GM21390 (cell line): ENCODE results near the gene PAX4.
"Not testable (repeated sequence)": the region's sequence is repeated elsewhere in the genome, so short reads cannot be mapped to it uniquely, and the experiment has no call there.

Experiments used
- ATAC-seq: cut with Tn5 transposase; IDR thresholded peaks from one replicate; pipeline ENCODE4 v1.9.1; 2021; ENCODE audit not compliant: unreplicated experiment

Gene PAX4

GRCh38 chr7:127586346-127586745 is 31.6 kb downstream of the PAX4 start:
- ATAC-seq = no peak

- ATAC-seq = peak; percentile 76
These were observed 32.6 kb downstream of the PAX4 start, which contains the start of gene GCC1 for GRCh38 chr7:127585044-127585953. Gene GCC1 (minus strand): TSS chr7:127585596. CDS start chr7:127585182, 414 bp downstream.

- ATAC-seq = no peak
These were observed 33.3 kb downstream of the PAX4 start for GRCh38 chr7:127584648-127585043.

- no peak for ATAC-seq
These were observed 35.6 kb downstream of the PAX4 start for GRCh38 chr7:127582361-127582760.

- no peak for ATAC-seq
These were observed 36.2 kb downstream of the PAX4 start for GRCh38 chr7:127581716-127582115.

- no peak for ATAC-seq
These were observed 37.3 kb downstream of the PAX4 start for GRCh38 chr7:127580612-127581011.

- ATAC-seq = no peak
These were observed 39.1 kb downstream of the PAX4 start for GRCh38 chr7:127578711-127579275.

GRCh38 chr7:127578036-127578684 is 39.8 kb downstream of the PAX4 start:
- ATAC-seq = no peak

GRCh38 chr7:127571741-127572505 is 46.0 kb downstream of the PAX4 start:
- ATAC-seq = no peak

GRCh38 chr7:127568034-127568433 is 49.9 kb downstream of the PAX4 start:
- ATAC-seq = not testable (repeated sequence)

- ATAC-seq = no peak
These were observed 51.7 kb downstream of the PAX4 start for GRCh38 chr7:127566242-127566641.
